ENCODE results near the gene CFTR. TPM values are rescaled to one million over a fixed set of nuclear protein-coding genes. Genes with fewer than 3 reads are reported as not detected.
A peak's percentile ranks its signal among the peaks of the same experiment; 100 is the strongest.

The CFTR gene
- total and polyA plus RNA-seq, 10 of the 15 experiments (the other 5 are each of a cell fraction or from before 2014, with no cell fraction given) = 0.02 to 2.3 (median 0.21) TPM; not detected in 1

DNA sequence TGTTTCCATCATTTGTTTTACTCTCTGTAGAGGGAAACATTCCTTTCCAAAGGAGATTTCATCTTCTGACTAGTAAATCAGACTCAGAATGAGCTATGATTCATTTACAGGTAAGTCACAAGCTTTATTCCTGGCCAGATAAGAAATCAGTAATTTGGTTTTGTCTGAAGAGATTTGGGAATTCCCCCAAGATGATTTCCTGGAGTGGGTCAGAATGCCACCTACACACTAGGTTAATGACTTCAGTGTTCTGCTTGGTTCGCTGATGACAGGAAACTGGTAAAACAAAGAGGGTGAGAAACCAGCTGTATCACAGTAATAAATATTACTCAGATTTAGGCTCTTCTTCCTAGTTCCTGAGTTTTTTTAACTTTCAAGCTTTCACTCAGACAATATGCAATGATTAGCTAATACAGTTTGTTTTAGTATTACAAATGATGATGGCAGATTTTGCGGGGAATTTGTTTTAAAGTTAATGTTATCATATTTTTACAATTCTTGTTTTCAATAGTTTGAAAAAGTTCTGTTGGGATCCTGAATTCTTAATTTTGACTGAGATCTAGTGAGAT, 44.3 kb upstream of the CFTR start (continued):
- TF ChIP-seq, protein P1, sequence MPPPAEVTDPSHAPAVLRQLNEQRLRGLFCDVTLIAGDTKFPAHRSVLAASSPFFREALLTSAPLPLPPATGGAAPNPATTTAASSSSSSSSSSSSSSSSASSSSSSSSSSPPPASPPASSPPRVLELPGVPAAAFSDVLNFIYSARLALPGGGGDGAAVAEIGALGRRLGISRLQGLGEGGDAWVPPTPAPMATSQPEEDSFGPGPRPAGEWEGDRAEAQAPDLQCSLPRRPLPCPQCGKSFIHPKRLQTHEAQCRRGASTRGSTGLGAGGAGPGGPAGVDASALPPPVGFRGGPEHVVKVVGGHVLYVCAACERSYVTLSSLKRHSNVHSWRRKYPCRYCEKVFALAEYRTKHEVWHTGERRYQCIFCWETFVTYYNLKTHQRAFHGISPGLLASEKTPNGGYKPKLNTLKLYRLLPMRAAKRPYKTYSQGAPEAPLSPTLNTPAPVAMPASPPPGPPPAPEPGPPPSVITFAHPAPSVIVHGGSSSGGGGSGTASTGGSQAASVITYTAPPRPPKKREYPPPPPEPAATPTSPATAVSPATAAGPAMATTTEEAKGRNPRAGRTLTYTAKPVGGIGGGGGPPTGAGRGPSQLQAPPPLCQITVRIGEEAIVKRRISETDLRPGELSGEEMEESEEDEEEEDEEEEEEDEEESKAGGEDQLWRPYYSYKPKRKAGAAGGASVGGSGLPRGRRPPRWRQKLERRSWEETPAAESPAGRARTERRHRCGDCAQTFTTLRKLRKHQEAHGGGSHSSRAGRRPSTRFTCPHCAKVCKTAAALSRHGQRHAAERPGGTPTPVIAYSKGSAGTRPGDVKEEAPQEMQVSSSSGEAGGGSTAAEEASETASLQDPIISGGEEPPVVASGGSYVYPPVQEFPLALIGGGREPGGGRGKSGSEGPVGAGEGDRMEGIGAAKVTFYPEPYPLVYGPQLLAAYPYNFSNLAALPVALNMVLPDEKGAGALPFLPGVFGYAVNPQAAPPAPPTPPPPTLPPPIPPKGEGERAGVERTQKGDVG (CRISPR knock-in tag; IDR thresholded peaks at IDR 0.05) = no peak
- TF ChIP-seq JUND (IDR thresholded peaks at IDR 0.05; ENCODE audit: low read depth, low read length) = no peak
- 0 out of 2 replicates have a peak, but pooled peaks have one; percentile 38 for TF ChIP-seq STAT3 (IDR thresholded peaks at IDR 0.05; ENCODE audit: low read depth, low read length)
- no peak for TF ChIP-seq PAX8 (IDR thresholded peaks at IDR 0.05)
- TF ChIP-seq ZBED1 (IDR thresholded peaks at IDR 0.05; ENCODE audit: borderline replicate concordance) = peak; percentile 78; the same call in 1 of the 2 replicates
- TF ChIP-seq BMI1 (IDR thresholded peaks at IDR 0.05; ENCODE audit: borderline replicate concordance) = no peak; the same call in 1 of the 2 replicates
- no peak for TF ChIP-seq IRF5 (IDR thresholded peaks at IDR 0.05; ENCODE audit: borderline replicate concordance)
- no peak for TF ChIP-seq TBL1XR1 (IDR thresholded peaks at IDR 0.05; ENCODE audit: low read depth, low read length)
- peak; percentile 66 for TF ChIP-seq RELA (IDR thresholded peaks at IDR 0.05; ENCODE audit: borderline replicate concordance, partially characterized antibody)
- TF ChIP-seq SMAD1 (IDR thresholded peaks at IDR 0.05; ENCODE audit: low read depth, partially characterized antibody) = no peak
- TF ChIP-seq, protein P2, sequence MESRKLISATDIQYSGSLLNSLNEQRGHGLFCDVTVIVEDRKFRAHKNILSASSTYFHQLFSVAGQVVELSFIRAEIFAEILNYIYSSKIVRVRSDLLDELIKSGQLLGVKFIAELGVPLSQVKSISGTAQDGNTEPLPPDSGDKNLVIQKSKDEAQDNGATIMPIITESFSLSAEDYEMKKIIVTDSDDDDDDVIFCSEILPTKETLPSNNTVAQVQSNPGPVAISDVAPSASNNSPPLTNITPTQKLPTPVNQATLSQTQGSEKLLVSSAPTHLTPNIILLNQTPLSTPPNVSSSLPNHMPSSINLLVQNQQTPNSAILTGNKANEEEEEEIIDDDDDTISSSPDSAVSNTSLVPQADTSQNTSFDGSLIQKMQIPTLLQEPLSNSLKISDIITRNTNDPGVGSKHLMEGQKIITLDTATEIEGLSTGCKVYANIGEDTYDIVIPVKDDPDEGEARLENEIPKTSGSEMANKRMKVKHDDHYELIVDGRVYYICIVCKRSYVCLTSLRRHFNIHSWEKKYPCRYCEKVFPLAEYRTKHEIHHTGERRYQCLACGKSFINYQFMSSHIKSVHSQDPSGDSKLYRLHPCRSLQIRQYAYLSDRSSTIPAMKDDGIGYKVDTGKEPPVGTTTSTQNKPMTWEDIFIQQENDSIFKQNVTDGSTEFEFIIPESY (IDR thresholded peaks at IDR 0.05) = no peak
- TF ChIP-seq, protein P3, sequence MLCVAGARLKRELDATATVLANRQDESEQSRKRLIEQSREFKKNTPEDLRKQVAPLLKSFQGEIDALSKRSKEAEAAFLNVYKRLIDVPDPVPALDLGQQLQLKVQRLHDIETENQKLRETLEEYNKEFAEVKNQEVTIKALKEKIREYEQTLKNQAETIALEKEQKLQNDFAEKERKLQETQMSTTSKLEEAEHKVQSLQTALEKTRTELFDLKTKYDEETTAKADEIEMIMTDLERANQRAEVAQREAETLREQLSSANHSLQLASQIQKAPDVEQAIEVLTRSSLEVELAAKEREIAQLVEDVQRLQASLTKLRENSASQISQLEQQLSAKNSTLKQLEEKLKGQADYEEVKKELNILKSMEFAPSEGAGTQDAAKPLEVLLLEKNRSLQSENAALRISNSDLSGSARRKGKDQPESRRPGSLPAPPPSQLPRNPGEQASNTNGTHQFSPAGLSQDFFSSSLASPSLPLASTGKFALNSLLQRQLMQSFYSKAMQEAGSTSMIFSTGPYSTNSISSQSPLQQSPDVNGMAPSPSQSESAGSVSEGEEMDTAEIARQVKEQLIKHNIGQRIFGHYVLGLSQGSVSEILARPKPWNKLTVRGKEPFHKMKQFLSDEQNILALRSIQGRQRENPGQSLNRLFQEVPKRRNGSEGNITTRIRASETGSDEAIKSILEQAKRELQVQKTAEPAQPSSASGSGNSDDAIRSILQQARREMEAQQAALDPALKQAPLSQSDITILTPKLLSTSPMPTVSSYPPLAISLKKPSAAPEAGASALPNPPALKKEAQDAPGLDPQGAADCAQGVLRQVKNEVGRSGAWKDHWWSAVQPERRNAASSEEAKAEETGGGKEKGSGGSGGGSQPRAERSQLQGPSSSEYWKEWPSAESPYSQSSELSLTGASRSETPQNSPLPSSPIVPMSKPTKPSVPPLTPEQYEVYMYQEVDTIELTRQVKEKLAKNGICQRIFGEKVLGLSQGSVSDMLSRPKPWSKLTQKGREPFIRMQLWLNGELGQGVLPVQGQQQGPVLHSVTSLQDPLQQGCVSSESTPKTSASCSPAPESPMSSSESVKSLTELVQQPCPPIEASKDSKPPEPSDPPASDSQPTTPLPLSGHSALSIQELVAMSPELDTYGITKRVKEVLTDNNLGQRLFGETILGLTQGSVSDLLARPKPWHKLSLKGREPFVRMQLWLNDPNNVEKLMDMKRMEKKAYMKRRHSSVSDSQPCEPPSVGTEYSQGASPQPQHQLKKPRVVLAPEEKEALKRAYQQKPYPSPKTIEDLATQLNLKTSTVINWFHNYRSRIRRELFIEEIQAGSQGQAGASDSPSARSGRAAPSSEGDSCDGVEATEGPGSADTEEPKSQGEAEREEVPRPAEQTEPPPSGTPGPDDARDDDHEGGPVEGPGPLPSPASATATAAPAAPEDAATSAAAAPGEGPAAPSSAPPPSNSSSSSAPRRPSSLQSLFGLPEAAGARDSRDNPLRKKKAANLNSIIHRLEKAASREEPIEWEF (IDR thresholded peaks at IDR 0.05; ENCODE audit: insufficient replicate concordance, low read depth, low read length) = peak; percentile 74
- peak; percentile 33 for TF ChIP-seq MEF2B (IDR thresholded peaks at IDR 0.05; ENCODE audit: partially characterized antibody, poor library complexity, severe bottlenecking)
- peak; percentile 53 for TF ChIP-seq GABPA (IDR thresholded peaks at IDR 0.05; ENCODE audit: low read depth)
- TF ChIP-seq BCL3 (IDR thresholded peaks at IDR 0.05; ENCODE audit: borderline replicate concordance, insufficient read depth, low read depth, low read length, poor library complexity, severe bottlenecking) = peak; percentile 13
- TF ChIP-seq RUNX3 (IDR thresholded peaks at IDR 0.05; ENCODE audit: low read length) = peak; percentile 71

Data from GM12878 (cell line).